NCI-H82 treated with DMSO at 0.1 percent for 48 hours (cell line): Measurements from ENCODE around the gene ZNF160.

Source experiments
- DNase-seq: peaks from one replicate; lab custom pipeline; 2025; ENCODE audit not compliant: unreplicated experiment; lab: John Stamatoyannopoulos, UW

The ZNF160 gene

GRCh38 chr19:53019684-53020083, 83.5 kb downstream of the ZNF160 start:
- no peak for DNase-seq
